ENCODE measurements around the gene KRT14.
"Not testable (repeated sequence)": the region's sequence is repeated elsewhere in the genome, so short reads cannot be mapped to it uniquely, and the experiment has no call there.

KRT14 gene

DNA sequence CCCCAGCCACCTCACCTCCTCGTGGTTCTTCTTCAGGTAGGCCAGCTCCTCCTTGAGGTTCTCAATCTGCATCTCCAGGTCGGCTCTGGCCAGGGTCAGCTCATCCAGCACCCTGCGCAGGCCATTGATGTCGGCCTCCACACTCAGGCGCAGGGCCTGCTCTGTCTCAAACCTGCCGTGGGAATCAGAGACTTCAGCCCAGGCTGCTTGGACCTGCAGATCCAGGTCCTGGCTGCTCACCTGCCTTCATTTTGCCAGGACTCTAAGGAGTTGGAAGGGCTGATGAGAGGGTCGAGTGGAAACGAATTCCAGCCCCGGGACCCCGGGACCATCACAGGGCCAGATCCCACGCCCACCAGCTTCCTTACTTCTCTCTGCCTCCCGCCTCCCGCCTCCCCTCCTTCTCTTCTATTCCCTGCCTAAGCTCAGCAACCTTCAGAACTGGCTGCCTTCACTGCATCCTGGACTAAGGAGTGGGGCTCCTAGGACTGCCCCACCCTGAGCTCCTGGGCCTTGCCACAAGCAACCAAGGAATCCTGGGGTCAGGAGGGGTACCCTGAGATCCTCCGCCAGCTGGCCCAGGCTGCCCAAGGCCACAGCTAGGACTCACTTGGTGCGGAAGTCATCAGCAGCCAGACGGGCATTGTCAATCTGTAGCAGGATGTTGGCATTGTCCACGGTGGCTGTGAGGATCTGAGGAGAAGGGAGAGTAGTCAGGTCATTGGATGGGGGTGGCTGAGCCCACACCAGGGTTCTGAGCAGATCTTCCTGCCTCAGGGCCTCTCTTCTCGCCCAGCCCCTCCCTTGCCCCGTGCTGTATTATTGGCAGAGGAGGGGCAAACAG lies 35.9 kb upstream of the KRT14 start:
- not testable (repeated sequence) for DNase-seq

DNA sequence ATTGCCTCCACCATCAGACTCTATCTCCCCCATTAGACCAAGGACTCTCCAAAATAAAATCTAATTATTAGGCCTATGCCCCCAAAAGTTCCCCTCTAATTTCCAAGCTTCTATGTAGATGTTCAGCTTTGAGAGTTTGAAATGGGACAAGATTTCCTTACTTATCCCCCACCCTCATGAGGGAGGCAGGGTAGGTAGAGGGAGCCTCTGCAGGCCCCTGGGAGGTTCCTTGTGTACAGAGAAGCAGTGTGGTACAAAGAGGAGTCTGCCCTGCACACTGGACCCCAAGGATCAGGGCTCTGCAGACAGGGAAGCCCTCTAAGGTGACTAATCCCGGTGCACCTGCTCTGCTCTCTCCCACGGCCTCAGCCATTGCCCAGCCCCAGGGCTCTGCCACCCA lies 35.2 kb upstream of the KRT14 start:
- no peak for DNase-seq

DNA sequence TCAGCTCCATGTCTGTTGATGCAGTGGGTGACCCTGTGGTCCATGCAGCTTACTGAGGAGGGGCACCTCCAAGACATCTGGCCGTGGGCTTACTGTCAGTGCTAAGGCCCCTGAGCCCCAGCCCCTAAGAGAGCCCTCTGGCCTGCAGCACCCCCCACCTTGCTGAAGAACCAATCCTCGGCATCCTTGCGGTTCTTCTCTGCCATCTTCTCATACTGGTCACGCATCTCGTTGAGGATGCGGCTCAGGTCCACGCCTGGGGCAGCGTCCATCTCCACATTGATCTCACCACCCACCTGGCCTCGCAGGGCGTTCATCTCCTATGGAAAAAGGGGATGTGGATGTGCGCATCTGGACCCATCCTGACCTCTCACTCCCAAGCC lies 34.7 kb upstream of the KRT14 start:
- DNase-seq = not testable (repeated sequence)

DNA sequence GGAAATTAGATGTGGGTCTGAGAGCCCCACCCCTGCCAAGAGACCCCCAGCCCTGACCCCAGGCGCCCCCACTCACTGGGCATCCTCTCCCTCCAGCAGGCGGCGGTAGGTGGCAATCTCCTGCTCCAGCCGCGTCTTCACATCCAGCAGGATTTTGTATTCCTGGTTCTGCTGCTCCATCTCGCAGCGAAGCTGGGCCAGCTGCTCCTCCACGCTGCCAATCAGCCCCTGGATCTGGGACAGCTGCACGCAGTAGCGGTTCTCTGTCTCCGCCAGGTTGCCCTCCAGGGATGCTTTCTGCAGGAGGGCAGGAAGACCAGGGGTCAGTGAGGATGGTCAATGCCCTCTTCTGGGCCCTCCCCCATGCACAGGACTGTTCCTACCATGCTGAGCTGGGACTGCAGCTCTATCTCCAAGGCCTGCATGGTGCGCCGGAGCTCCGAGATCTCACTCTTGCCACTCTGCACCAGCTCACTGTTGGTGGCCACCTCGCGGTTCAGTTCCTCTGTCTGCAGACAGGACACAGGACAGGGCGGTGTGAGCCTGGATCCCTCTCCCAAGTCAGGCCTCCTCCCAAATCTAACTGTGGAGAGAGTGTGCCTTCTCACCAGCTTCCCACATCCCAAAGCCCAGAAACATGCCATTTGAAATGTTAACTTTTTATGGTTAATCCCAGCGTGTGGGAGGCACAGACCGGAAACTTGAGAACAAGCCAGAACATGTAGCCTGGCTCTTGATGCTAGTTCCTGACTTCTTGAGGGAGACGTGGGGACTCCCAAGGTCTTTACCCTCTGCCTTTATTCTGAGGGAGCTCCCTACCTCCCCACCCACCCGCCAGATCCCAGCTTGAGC lies 34.1 kb upstream of the KRT14 start:
- no peak for DNase-seq

DNA sequence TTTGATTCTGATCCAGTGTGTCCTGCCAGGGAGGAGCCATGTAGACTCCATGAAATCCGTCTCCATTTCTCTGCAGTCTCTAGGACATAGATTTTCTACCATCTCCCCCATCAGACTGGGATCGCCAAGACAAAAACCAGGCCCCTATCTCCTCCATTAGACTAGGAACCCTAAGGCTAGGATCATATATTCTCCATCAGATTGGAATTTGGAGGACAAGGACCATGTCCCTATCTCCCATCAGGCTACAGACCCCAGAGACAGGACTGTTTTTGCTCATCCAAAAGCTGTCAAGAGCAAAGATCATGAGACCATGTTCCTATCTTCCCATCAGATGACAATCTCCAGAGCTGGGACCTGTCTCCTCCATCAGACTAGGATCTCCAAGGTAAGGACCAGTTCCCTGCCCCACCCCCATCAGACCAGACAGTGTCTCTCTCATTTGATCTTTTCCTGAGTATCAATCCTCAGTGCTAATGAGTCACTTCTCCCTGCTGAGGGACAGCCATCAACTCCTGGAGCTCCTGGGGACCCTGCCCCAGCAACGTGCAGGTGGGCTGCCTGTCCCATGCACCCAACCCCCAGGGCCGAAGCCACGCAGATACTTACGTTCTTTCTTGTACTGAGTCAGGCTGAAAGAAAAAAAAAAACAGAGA lies 33.4 kb upstream of the KRT14 start:
- not testable (repeated sequence) for DNase-seq

DNA sequence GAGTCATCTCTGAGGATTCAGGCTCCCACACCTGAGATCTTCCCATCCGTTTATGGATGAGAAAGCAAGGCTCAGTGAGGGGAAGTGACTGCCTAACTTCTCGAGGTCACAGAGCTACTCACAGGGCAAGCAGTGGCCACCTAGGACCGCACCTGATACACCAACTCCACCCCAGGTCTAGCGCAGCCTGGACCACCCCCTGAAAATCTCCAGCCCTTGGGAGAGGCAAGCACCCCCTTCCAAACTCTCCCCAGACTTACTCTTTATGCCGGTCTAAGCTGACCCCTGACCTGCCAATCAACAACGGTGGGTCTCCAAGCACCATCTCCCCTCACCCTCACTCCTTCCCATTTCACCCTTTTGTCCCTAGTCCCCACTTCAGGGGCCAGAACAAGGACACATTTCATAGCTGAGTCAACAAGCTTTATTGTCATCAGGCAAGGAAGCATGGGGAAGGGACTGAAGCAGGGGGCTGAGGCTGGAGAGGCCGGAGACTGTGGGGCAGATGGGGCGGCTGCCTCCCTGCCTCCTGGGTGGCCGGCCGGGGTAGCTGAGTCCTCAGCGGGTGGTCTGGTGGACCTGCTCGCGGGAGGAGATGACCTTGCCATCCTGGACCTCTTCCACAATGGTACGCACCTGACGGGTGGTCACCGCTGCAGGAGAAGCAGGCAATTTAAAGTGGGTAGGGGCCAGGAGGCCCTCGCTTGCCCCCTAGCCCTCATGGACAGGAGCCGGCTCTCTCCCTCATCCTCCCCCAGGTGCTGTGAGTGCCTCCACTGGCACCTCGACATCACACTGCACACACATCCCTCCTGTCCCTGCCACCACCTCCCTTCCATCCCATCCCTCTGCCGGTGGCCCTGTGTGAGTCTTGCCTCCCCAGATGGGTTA lies 32.6 kb upstream of the KRT14 start:
- DNase-seq = no peak

DNA sequence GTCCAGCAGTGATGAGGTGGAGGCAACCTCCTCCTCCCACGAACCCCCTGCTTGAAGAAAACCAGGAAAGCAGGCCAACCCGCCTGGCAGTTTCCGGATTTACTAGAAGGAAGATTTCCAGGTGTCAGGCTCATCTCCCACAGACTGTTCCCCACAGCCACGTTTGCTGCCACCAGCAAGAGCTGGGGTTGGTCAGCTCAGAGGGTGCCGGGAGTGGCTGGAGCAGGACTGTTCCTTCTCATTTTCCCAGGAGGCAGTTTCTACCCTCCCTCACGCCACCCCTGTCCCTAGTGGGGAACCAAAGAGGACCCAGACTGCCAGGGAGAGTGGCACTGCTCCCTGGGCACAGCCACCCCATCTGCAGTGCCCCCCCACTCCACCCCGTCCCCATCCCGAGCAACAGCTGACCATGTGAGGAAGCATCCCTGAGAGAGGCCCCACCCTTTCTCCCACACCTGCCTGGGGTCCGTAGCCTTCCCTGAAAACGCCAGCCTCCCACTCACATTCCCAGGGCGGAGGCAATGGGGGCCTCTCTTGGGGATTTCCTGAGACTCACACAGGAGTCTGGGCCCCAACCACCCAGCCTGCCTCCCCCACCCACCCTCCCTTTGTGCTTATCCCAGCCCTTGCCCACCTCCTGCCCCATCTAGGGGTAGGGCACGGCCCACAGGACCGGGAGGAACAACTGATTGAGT lies 31.8 kb upstream of the KRT14 start:
- no peak for DNase-seq

DNA sequence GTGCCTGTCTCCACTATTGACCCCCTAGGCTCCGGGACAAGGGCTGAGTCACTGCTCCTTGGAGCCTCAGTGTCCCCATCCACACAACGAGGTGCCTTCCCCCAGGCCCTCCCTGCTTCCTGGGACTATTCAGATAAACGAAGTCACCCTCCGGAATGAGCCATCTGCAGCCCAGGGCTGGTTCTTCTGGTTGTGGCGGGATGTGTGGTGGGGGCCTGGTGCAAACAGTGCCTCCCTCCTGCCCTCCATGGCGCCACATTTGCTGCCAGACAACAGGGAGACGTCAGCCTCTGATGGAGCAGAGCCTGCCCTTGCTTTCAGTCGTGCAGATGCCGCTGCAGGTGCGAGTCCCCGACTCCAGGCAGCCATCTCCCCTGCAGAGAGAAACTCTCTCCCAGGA lies 31.0 kb upstream of the KRT14 start:
- DNase-seq = no peak

DNA sequence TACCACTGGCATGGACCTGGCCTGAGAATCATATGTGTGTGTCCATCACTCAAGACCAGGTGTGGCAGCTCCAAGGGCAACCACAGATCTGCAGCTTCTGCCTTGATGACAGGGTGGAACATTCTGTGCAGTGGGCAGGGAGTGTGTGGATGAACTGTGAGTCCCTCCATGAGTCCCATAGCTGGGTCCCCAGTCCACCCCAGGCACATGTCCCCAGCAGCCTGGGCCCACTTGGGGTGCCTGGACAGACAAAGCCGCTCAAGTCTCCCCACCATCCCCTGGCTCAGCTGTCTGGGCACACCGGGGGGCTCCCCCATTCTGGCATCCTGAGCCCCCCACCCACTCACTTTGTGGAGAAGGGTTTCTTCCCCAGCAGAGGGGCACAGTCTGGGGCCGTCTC lies 30.4 kb upstream of the KRT14 start:
- no peak for DNase-seq

DNA sequence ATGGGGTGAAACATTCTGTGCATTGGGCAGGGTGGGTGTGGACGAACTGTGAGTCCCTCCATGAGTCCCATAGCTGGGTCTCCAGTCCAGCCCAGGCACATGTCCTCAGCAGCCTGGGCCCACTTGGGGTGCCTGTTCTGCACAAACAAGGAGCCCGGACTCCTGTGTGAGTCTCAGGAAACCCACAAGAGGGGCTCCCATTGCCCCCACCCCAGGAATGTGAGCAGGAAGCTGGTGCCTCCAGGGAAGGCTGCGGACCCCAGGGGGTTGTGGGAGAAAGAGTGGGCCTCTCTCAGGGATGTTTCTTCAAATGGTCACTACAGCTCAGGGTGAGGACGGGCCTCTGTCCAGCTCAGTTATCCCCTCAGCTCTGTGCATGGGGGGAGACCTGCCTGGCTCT lies 29.8 kb upstream of the KRT14 start:
- DNase-seq = not testable (repeated sequence)

DNA sequence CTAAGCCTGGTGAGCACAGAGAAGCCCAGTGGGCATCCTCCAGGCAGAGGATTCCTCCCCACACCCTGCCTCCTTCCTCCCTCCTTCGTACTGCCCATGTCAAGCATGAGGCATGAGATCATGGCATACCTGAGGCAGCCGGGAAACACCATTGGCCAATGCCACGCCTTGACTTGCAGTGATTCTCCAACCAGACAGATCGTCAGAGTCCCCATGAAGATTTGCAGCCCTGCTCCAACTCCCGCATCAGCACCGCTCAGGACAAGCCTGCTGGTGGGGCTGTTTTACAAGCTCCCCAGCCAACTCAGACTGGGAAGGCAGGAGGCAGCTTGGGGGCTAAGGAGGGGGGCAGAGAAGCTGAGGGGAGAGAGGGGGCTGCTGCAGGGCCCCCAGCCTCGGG lies 28.8 kb upstream of the KRT14 start:
- no peak for DNase-seq

DNA sequence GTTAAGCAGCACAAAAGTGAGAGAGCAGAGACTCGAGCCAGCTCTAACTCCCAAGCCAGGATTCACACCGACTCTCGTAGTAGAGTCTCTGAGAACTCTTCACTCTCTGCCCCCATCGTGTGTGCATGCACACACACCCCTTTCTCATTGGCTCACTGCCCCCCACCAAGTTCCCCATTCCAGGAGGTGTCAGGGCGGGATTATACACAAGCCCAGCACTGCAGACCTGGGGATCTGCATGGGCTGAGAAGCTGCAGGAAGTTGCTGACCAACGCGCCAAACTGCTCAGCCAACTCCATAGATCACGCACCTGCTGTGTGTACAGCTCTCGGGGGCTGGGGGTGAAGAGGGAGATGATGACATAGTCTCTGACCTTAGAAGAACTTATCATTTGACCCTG lies 28.1 kb upstream of the KRT14 start:
- not testable (repeated sequence) for DNase-seq

DNA sequence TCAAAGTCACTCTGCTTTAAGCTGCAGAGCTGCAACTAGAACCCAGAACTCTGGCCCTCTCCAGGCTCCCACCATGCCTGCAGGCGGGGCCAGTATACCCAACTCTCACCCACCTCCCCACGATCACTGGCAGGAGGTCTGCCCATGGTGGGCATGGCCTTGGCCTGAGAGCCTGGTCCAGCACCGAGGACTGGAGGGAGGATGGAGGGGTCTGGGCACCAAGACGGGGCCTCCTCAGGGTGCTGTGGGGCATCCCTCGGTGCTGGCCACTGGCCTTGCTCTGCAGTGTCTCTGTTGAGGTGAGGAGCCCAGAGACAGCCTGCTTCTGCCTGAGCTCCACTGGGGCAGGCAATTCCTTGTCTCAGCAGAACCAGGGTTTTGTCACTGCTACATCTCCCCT lies 27.4 kb upstream of the KRT14 start:
- no peak for DNase-seq

DNA sequence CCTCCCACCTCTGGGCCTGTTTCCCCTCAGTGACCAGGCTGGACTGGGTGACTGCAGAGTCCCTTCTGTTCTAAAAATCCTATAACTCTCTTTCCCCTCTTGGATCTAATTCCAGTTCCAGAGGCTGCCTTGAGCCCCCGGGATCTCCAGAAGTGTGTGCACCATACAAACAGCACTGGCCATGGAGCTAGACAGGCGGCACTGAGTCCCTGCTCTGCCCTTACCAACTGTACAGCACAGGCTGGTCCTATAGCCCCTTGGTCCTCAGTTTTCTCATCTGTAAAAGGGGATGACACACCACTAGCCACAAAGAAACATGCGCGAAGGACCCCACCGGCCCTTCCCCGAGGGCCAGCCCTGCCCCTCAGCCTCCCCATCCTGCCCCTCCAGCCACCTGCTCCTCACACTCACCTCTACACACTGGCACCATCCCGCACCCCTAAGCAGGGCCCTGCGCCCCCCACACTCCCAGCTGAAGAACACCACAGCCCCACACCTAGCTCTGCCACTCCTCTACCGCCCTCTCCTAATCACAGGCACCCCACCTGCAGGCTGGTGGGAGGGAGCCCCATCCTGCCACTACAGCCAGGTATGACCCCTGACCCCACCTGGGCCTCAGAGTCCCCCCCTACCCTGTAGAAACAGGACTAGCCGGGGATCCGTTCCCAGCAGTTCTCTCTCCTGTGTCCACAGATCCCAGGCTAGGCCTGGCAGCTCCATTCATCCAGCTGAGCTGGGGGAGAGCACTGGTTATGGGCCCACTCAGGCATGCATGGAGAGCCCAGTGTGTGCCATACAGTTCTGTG lies 26.8 kb upstream of the KRT14 start:
- DNase-seq = no peak

DNA sequence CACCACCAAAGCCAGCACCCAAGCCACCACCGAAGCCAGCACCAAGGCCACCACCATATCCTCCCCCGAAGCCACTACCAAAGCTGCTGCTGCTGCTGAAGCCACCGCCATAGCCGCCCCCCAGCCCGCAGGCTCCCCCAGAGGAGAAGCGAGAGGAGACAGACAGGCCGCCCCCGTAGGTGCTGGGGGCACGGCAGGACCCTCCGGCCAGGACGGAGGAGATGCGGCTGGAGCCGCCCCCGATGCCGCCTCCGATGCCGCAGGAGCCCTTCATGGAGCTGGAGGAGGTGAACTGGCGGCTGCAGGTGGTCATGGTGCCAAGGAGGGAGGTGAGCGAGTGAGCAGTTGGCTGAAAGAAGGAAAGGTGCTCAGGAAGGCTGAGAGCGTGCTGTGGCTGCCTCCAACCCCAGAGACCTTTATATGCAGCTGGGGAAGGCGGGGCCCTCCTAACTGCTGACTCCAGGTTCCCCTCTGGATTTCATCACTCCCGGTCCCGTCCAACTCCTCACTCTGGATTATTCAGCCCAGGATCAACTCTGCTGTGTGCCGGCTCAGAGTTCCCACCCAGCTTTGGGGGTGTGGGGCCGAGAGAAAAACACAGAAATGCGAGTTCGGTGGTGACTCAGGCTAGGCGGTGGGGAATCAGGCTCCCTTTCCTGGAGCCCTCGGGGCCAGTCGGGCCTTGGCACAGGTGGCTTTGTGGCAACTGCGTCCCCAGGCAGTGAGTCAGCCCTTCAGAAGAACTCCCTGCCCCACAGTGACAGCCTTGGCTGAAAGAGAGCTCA lies 25.9 kb upstream of the KRT14 start, which contains the start of gene KRT16:
TSS of gene KRT16 (minus strand) at position 392 of the 785 bp plus-strand sequence. CDS start at position 313, 79 bp downstream.
- DNase-seq = not testable (repeated sequence)

DNA sequence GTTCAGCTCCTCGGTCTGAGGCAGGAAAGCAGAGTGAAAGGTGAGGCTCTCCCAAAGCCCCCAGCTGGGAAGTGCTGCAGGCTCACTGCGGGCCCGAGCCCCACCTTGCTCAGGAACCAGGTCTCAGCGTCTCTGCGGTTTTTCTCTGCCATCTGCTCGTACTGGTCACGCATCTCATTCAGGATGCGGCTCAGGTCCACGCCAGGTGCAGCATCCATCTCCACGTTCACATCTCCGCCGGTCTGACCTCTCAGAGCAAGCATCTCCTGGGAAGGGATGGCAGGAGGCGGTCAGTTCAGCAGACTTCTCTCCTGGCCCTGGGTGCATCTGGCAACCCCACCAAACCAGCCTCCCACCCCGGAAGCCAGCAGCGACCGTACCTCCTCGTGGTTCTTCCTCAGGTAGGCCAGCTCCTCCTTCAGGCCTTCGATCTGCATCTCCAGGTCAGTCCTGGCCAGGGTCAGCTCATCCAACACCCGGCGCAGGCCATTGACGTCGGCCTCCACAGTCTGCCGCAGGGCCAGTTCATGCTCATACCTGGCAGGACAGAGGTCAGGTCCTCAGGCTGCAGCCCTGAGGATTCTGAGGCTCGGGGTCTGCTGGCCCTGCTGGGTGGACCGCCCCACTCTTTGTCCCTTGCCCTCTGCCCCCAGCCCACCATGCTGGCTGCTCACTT lies 24.4 kb upstream of the KRT14 start:
- no peak for DNase-seq

DNA sequence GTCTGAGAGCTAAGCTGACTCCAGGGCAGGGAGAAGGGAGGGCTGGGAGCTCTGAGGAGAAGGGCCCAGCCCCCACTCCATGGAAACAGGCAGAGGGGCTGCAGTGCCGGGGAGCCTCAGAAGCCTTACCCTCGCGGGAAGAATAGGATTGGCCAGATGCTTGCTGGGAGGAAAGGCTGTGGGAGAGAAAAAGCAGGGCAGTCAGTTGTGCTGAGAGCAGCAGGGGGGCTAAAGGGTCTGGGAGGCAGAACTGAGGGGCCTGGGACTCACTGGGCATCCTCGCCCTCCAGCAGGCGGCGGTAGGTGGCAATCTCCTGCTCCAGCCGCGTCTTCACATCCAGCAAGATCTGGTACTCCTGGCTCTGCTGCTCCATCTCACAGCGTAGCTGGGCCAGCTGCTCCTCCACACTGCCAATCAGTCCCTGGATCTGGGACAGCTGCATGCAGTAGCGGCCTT lies 23.4 kb upstream of the KRT14 start:
- not testable (repeated sequence) for DNase-seq

DNA sequence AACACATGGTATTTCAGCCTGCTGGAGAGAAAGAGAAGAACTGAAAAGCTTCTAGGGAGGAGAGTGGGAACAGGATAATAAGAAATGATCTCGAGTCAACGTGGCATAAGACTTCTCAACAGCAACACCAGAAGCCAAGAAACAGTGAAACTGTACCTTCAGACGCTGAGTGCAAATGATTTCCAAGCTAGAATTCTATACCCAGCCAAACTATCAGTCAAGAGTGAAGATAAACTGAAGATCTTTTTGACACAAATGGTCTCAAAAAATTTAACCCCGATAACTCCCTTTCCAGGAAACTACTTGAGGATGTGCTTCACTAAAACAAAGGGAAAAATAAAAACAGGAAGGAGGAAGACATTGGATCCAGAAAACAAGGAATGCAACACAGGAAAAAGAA lies 20.2 kb upstream of the KRT14 start:
- not testable (repeated sequence) for DNase-seq

DNA sequence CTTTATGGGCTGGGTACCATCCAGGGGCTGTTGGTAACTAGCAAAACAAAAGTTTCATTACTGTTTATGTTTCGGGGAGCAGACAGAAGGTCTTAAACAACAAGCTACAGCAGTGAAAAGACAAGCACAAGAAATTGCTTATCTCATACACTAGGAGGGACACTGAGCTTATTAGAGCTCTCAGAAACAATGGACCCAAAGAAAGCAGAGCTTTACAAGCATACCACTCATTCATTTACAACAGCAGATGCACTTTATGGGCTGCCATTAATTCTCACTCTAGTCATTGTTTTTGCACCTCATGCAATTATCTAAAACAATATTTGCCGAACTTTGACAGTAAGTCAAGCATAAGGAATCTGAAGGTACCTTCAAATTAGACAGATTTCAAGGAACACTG lies 15.8 kb upstream of the KRT14 start:
- no peak for DNase-seq
